HG03521 (cell line): ENCODE measurements around the gene FTO.

Experiments used
- ATAC-seq: cut with Tn5 transposase; IDR thresholded peaks from one replicate; pipeline ENCODE4 v1.9.1; 2021; ENCODE audit warnings: mild to moderate bottlenecking, moderate library complexity; ENCODE audit not compliant: unreplicated experiment

Gene FTO

DNA sequence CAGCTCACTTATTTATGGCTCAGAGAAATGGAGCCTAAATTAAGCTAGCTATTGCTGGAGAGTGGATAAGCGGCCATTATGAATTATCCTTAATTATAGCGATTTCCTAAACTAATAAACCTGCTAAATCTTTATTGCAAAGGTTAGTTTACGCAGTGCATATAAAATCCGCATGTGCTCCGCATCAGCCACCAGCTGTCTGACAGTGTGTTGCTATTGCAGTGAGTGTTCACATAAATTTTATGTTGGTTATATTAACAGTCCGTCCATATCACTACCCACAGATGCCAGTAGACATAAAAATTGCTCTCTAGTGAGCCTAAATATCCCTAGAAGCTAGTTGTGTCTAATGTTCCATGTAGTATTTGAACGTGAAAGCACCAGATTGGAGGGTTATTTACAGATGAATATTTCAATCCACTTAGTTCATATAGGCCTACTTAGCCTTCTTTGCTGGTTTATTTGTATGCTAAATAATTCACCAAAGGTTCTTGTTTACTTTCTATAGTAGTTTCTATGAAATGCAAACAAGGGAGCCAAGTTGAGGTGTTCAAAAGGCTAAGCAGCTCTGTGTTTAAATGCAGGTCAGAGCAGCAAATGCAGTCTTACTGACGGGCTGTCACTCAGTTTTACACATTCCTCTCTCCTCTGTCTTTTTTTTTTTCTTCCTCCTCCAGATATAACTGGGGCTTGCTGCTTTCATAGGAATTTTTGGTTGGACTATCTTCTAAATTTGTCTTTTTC lies 363.5 kb downstream of the FTO start:
- no peak for ATAC-seq

DNA sequence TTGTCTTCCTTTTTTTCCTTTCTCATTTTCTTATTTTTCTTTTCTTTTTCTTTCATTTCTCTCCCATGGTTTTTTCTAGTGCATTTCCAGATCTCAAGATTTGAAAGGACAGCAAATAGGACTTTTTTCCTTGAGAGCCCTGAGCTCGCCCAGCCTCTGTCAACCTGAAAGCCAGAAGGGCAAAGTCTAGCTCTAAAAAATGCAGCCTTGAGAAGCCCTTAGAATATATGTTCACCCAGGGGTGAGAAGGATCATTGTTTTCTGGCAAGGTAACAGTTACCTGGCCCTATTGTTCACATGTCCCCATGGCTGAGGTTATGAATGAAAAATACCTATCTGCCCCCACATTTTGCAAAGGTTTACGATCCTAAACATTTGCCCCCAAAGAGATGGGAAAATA lies 364.3 kb downstream of the FTO start:
- no peak for ATAC-seq

DNA sequence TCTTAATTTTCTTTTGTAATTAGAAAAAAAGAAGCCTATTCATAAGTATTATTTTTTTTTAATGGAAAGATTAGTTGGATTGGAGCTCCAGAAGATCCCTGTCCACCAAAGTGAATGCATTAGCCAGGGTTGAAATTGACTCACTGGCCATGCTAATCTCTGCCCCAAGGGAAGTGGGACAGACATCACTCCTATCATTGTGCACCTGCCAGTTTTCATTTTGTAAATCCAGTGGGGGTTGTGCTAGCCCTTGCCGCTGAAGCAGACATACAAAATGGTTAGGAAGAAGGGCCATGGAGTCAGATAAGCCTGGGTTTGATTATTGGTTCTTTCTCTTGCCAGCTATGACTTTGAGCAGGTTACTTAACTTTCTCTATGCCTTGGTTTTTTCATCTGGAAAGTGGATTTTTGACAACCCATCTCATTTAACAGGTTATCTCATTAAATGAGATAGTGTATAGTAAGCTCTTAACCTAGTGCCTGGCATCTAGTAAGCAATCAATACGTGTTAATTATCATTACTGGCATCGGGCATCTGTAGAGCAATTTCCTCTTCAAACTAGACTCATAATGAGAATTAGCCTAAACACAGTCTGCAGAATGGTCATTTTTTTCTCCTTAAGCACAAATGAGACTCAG lies 365.8 kb downstream of the FTO start:
- ATAC-seq, result no peak

- peak; percentile 53 for ATAC-seq
Measured at GRCh38 chr16:54070789-54071343, 366.9 kb downstream of the FTO start.

- ATAC-seq, result no peak
Measured at GRCh38 chr16:54071514-54071913, 367.6 kb downstream of the FTO start.

DNA sequence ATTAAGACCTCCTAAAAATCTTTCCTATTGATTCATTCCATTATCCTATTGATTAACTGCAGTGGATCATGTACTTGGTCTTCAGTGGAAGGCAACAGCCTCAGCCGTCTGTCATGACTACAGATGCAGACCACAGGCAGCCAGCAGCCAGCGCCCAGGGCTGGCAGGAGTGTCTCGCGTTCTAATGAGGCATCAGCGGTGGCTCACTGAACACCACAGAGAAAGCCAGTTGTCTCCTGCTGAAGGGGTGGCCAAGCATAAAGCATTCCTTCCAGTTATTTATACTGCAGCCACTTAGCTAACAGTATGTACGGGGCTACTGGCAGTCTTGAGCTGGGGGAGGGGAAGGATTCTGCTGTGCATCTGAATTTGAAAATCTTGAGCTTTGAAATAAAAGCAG lies 368.3 kb downstream of the FTO start:
- ATAC-seq, result no peak

DNA sequence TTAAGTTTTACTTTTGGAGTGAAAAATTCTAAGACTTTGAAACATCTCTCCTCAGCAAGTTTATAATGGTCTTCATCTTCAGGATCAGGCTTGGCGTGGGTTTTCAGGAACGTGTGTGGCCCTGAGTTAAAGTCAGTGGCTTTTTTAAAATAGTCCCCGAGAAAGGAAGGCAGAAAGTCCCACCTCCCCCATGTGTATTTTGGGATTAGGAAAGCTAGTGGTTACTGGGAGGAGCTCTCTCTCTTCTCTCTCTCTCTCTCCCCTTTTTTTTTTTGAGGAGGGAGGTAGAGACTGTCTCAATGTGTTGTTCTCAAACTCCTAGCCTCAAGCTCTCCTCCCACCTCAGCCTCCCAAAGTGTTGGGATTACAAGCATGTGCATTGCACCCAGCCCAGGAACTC lies 369.4 kb downstream of the FTO start:
- no peak for ATAC-seq

- no peak for ATAC-seq
Measured at GRCh38 chr16:54075446-54075845, 371.5 kb downstream of the FTO start.

- ATAC-seq, result no peak
Measured at GRCh38 chr16:54076006-54076504, 372.1 kb downstream of the FTO start.

DNA sequence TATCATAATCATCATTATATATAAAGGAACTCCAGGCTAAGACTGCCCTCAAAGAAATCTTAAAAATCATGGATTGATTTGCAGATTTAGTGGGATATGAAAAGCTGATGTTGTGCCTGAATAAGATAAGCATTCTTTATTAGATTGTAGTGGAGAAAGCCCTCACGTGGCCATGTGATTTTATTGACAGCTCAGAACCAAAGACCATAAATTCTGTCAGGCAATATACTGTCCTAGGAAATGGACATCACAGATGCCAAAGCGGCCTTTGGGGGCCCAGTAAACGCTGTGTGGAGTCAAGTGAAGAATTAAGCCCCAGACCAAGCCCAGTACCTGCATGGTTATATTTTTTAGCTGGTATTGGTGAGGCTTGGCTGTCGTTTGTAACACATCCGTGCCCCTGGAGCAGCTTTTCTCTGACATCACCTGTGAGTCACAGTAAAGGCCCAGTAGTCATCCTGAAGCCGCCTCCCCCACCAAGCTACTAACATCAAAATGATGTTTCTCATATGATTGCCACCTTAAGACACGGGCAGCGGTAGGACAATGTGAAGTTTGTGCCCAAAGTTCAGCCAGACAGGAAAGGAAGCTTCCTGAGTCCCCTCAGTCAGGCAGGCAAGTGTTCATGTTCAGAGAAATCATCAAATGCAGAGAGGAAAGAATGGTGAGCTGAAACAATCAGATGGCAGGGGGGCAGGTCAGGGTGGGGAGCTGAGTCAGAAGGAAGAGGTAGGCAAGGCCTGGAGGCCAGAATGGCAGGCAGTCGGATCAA lies 373.3 kb downstream of the FTO start:
- no peak for ATAC-seq

GRCh38 chr16:54080524-54081008 lies 376.6 kb downstream of the FTO start:
- no peak for ATAC-seq

GRCh38 chr16:54086791-54087190 lies 382.8 kb downstream of the FTO start:
- no peak for ATAC-seq

- no peak for ATAC-seq
Measured at GRCh38 chr16:54090602-54091001, 386.6 kb downstream of the FTO start.

DNA sequence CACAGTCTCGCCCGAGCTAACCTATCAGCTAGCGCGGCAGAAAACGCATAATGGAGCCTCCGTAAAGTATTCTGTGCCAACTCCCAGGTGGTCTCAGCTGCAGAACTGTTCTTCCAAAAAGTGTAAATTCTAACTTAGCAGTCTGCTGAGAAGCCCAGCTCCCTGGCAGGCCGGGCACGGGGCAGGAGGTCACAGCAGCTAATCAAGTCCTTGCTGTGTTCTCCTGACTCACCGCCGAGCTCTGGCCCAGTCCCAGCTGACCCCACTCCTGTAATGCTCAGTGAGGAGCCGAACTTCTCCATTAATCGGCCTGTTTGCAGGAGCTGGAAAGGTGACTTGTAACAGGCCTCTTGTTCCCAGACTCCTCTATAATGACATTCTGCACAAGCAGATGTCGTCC lies 389.3 kb downstream of the FTO start:
- ATAC-seq, result no peak

DNA sequence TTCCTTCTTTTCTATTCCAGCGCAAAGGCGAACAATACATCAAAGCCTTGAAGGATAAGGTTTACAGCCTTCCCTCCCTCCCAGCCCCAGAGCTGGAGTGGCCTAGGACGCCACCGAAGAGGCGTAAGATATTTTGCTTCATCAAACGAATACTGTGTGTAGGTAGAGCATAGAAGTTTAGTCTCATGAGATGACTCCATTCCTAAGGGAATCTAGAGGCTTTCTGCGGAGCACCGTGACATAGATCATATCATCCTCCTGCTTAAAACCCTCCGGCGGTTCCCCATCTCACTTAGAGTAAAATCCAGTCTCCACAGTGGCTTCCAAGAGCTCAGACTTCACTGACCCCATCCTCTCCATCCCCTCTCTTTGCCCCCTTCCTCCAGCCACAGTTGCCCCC lies 390.7 kb downstream of the FTO start:
- no peak for ATAC-seq

GRCh38 chr16:54096607-54097006 lies 392.7 kb downstream of the FTO start:
- no peak for ATAC-seq

DNA sequence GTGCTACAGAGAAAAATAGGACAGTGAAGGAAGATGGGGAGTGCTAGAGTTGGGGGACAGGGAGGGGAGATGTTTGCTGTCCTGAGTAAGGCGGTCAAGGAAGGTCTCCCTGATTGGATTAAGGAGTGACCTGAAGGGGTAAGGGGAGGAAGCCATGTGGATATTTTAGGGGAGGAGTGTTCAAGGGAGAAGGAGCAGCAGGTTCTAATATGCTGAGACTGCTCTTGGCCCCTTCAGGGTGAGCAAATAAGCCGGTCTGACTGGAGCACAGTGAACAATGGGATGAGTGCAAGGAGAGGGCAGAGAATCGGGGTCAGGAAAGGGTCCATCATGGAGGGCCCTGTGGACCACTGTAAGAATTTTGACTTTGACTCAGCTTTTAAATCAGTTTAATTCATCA lies 393.8 kb downstream of the FTO start:
- no peak for ATAC-seq

GRCh38 chr16:54098247-54098646 lies 394.3 kb downstream of the FTO start:
- ATAC-seq, result no peak

DNA sequence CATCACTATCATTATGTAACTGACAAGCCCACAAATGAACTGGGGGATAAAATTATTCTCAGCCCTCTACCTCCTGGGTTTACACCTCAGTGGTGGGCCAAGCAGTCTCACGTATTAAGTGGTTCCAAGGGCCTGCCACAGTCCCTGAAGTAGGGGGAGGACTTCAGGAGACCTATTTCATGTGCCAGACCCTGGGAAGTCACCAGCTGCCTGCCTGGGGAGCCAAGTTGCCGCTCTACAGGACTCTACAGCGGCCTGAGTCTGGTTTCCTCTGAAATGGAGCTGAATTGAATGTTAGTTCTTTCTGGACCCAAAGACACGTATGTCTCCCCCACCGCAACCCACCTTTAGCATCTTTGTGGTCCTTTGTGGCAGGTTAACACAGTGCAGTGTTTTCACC lies 395.7 kb downstream of the FTO start:
- ATAC-seq, result no peak

DNA sequence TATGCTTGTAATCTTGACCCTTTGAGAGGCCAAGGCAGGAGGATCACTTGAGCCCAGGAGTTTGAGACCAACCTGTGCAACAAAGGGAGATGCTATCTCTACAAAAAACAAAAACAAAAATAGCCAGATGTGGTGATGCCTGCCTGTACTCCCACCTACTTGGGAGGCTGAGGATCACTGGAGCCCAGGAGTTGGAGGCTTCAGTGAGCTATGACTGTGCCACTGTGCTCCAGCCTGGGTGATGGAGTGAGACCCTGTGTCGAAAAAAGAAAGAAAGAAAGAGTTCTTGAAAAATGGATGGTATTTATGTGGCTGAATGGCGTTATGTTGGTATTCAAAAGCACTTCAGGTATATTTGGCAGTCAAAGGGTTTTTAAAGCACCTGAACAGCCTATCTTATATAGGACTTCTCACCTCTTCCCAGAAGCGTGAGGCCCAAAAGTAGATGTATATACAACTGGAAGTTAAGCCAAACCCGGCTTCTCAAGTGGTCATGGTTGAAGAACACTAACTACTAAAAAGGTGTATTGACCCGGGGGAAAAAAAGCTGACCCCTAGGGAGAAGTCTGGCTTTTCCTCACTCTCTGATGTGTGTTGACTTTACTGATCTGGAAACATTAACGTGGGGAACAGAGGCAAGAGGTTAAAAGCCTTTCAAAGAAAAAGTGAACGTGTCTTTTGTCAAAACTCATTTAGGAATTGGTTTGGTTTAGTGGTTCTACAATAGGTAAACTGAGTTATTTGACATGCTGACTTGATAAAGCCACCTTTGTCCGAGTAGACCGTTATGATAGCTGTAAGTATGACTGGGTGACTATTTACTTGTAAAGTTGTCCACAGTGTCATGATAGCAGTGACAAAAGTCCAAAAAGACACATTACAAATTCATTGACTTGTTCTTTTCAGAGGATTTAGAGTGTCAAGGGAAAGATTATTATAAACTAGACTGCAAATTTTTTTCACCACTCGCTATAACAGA lies 399.2 kb downstream of the FTO start:
- ATAC-seq, result no peak
